ENCODE results near the gene AUTS2.

AUTS2 gene

GRCh38 chr7:69959789-69960499 lies 361.7 kb downstream of the AUTS2 start:
- no peak for TF ChIP-seq CTCF (IDR thresholded peaks at IDR 0.05; ENCODE audit: low read depth, low read length)
- no peak overlapping the region for H3K4me3 ChIP-seq (ENCODE audit: low read depth, low read length)

GRCh38 chr7:69961436-69961835 lies 363.2 kb downstream of the AUTS2 start:
- no peak for TF ChIP-seq CTCF (IDR thresholded peaks at IDR 0.05; ENCODE audit: low read depth, low read length)
- no peak overlapping the region for H3K4me3 ChIP-seq (ENCODE audit: low read depth, low read length)

DNA sequence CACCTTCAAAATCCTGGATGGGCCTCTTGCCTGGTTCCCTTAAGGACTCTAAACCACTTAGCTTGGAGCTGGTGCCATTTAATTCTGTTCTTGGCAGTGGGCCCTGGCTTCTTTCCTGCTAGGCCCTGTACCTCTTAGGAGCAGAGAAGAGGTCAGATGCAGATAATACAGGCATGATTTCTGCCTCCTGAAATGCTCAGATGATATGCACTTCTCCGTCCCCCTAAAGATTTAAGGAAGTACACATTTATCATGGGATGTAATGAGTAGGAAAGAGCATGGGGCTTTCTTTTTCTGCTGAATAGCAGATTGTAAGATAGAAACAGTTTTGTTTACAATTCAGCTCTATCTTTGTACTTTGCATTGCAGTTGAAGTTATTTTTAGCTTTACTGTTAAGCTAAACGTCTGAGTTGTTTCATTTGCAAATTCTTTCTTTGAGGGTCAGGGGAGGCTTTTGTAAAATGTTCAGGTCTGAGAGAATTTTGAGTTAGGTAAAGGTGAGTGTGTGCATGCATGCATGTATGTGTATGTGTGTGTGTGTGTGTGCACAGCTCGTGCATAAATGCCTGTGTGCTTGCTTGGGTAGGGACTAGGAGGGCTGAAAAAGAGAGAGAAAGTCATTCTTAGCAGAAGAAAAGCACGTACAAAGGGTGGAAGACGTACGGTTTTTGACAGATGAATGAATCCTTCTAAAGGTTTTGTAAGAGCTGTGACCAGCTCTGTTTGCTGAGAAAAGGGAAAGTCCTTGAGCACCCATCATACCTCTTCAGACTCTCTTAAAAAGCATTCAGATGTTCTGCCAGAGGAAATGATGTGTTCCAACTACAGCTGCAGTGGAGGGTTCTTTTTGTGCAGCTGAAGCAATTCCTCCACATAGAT lies 364.2 kb downstream of the AUTS2 start:
- H3K4me3 ChIP-seq (ENCODE audit: low read depth, low read length) = no peak overlapping the region
- TF ChIP-seq CTCF (IDR thresholded peaks at IDR 0.05; ENCODE audit: low read depth, low read length) = no peak

- H3K4me3 ChIP-seq (ENCODE audit: low read depth, low read length) = no peak overlapping the region
- no peak for TF ChIP-seq CTCF (IDR thresholded peaks at IDR 0.05; ENCODE audit: low read depth, low read length)
These were observed 365.1 kb downstream of the AUTS2 start for GRCh38 chr7:69963393-69963792.

DNA sequence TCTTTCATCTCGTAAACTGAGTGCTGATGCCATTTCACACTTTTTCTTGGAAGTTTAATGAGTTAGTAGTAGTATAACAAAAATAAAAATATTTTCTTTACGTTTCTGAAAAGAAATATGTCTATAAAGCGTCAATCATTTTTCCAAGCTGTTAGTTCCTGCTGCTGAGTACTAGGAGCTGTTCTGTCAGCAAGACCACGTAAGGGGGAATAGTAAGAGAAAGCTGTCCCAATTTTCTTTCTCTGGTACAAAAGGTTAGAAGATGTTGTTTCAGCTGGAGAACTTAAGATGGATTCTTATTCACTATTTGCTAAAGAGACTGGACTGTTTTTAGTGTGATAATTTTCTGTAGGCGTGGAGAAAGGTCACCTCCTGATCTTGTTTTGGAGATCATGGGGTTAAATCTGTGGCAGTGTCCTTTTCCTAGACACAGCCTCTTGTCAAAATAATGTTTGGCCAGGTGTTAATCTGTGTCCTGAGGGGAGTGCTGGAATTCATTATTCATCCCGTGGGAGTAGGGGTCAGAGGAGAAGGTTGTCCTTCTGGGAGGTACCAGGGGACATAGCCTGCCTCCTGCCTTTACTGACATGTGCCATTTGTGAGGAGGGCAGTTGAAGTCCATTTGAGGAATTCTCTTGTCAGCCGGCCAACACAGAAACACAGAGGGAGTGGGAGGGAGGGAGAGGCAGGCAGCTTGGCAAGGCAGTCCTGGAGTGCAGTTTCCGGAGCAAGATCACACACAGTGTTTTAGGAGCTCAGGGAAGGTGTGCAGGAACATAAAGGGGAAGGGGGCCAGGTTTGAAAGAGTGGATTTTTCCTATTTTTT lies 368.7 kb downstream of the AUTS2 start:
- no peak for TF ChIP-seq CTCF (IDR thresholded peaks at IDR 0.05; ENCODE audit: low read depth, low read length)
- no peak overlapping the region for H3K4me3 ChIP-seq (ENCODE audit: low read depth, low read length)

DNA sequence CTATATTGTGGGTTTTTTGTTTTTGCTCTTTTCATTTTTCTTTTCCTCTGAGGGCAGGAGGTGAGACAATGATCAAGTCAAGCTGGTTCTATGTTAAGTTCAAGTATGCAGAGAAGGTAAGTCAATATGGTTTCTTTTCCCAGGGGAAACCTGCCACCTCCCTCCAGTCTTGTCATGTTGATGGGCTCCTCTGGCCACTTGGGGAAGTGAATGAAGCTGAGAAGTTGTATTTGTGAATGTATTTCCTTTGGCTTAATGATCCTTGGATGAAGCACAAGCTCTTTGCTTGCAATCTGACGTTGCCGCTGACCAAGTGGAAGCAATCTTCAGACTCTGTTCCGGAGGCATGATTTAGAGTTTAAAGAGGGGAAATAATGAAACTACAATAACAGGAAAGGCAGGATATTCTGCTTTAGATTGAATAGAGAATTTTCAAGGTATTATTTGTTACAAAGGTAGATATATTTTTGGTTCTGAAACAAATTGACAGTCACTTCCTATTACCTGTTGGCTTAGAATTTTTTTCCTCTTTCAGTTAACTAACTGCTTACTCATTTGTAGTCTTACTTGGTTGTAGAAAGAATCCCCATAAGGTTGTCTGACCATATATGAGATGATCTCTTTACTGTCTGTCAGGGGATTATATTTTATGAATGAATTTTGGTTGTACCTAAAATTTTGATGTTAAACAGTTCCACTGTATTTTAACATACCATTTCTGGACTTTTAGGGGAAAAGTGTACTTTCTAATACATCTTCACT lies 369.6 kb downstream of the AUTS2 start:
- TF ChIP-seq CTCF (IDR thresholded peaks at IDR 0.05; ENCODE audit: low read depth, low read length) = no peak
- no peak overlapping the region for H3K4me3 ChIP-seq (ENCODE audit: low read depth, low read length)
